IPS-20b (cell line): Measurements from ENCODE around the gene TRAK1.

ENCODE experiments used
- H3K27ac ChIP-seq: one replicate; pipeline ENCODE4 v1.5.1; 2013; ENCODE audit warnings: low read length
- H3K27me3 ChIP-seq: 2 replicates; pipeline ENCODE4 v1.6.1; 2013; ENCODE audit warnings: mild to moderate bottlenecking, low read length, inconsistent platforms; ENCODE audit not compliant: insufficient read depth
- H3K36me3 ChIP-seq: 2 replicates; pipeline ENCODE4 v1.6.1; 2013; ENCODE audit warnings: low read depth, mild to moderate bottlenecking, inconsistent platforms, low read length, moderate library complexity; ENCODE audit not compliant: insufficient read depth
- H3K4me1 ChIP-seq: 2 replicates; pipeline ENCODE4 v1.6.1; 2013; ENCODE audit warnings: mild to moderate bottlenecking, control low read depth, inconsistent platforms, low read length, moderate library complexity; ENCODE audit not compliant: insufficient read depth
- H3K4me3 ChIP-seq: 2 replicates; pipeline ENCODE4 v1.5.1; 2013; ENCODE audit warnings: mild to moderate bottlenecking, low read length, inconsistent platforms
- H3K9ac ChIP-seq: 2 replicates; pipeline ENCODE4 v1.6.1; 2013; ENCODE audit warnings: low read depth, mild to moderate bottlenecking, inconsistent platforms, low read length, moderate library complexity
- H3K9me3 ChIP-seq: 2 replicates; pipeline ENCODE4 v1.6.1; 2013; ENCODE audit warnings: mild to moderate bottlenecking, low read depth, low read length, inconsistent platforms; ENCODE audit not compliant: insufficient read depth

Gene TRAK1

GRCh38 chr3:42055291-42055690 lies 35.9 kb upstream of the TRAK1 start:
- no peaks in the 10 kb centered on the region for H3K9me3 ChIP-seq
- H3K27ac ChIP-seq = no peak overlapping the region
- H3K4me3 ChIP-seq = no peak overlapping the region
- H3K27me3 ChIP-seq = no peaks in the 10 kb centered on the region
- no peaks in the 10 kb centered on the region for H3K36me3 ChIP-seq
- H3K9ac ChIP-seq = no peak overlapping the region
- H3K4me1 ChIP-seq = peaks cover 33% of the 10 kb centered on the region; the same call in 1 of the 2 replicates

GRCh38 chr3:42056840-42057239 lies 34.3 kb upstream of the TRAK1 start:
- no peak overlapping the region for H3K27ac ChIP-seq
- no peaks in the 10 kb centered on the region for H3K36me3 ChIP-seq
- no peaks in the 10 kb centered on the region for H3K27me3 ChIP-seq
- H3K4me1 ChIP-seq = peaks cover 35% of the 10 kb centered on the region
- H3K9me3 ChIP-seq = no peaks in the 10 kb centered on the region
- 0 out of 2 replicates have a peak overlapping the region, but pooled peaks have one; percentile 7 for H3K4me3 ChIP-seq
- no peak overlapping the region for H3K9ac ChIP-seq

DNA sequence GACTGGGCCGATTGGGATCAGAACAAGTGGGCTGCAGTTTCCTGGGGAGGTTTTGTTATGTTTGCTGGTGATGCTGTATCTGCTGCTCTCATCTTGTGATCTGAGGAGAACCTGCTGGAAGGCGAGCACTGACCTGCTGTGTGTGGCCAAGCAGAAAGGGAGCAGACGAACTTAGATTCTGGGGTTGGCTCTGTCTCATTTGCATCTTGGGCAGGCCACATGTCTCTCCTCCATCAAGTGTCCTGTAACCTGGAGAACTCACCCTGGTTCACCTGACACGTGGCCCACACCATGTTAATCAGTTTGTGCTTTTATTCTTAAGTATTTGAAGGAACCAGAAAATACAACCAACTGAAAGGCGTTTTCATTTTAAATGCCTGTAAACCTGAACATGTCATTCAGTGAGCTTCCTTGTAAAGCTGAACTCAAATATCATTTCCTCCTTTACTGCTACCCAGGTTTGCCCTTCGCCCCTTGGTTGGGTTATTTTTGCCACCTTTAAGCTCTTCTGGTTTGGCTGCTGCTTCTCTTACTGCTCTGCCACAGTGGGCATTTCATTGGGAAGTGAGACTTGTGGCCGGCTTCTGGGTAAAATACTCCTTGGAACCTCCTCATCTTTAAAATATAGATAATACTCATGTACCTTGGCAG lies 33.5 kb upstream of the TRAK1 start:
- Histone ChIP-seq H3K4me3 (no peak overlapping the region), H3K4me1 (peaks cover 31% of the 10 kb centered on the region), H3K27me3 (no peaks in the 10 kb centered on the region), H3K9ac (no peak overlapping the region; the same call in 1 of the 2 replicates), H3K36me3 (no peaks in the 10 kb centered on the region), H3K27ac (no peak overlapping the region), H3K9me3 (no peaks in the 10 kb centered on the region)

GRCh38 chr3:42061025-42061712 lies 30.0 kb upstream of the TRAK1 start:
- Histone ChIP-seq H3K9ac (no peak overlapping the region), H3K27ac (no peak overlapping the region), H3K4me1 (peaks cover 32% of the 10 kb centered on the region), H3K36me3 (no peaks in the 10 kb centered on the region), H3K27me3 (no peaks in the 10 kb centered on the region), H3K4me3 (no peak overlapping the region), H3K9me3 (no peaks in the 10 kb centered on the region)

GRCh38 chr3:42061713-42062380 lies 29.3 kb upstream of the TRAK1 start:
- no peak overlapping the region for H3K9ac ChIP-seq

DNA sequence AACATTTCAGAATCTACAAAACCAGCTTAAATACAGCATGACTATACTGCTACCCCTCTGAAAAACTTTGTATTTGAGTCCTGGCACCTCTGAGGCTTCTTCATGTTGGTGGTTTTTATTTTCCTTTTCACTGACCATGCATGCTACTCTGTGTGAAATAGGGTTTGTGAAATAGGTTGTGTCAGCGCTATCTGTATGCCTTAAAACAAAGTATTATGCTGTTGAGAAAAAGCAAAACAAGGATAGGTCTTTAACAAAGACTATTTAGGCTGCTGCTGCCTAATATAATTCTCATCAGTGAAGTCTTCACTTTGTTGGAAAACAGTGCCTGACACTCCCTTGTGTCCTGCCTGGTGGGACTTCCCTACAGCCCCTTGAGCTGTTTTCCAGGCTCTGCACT lies 28.7 kb upstream of the TRAK1 start:
- Histone ChIP-seq H3K9ac (peak overlapping the region; percentile 19; the same call in 1 of the 2 replicates), H3K36me3 (no peaks in the 10 kb centered on the region), H3K4me3 (no peak overlapping the region), H3K27me3 (no peaks in the 10 kb centered on the region), H3K27ac (peak overlapping the region; percentile 16), H3K9me3 (no peaks in the 10 kb centered on the region), H3K4me1 (peaks cover 35% of the 10 kb centered on the region)

More at GRCh38 chr3:42061713-42062380, 29.3 kb upstream of the TRAK1 start:
- Histone ChIP-seq H3K4me3 (no peak overlapping the region), H3K27me3 (no peaks in the 10 kb centered on the region), H3K4me1 (peaks cover 33% of the 10 kb centered on the region), H3K36me3 (no peaks in the 10 kb centered on the region), H3K27ac (no peak overlapping the region), H3K9me3 (no peaks in the 10 kb centered on the region)

GRCh38 chr3:42063888-42064287 lies 27.3 kb upstream of the TRAK1 start:
- Histone ChIP-seq H3K27me3 (no peaks in the 10 kb centered on the region), H3K27ac (no peak overlapping the region), H3K9me3 (no peaks in the 10 kb centered on the region), H3K4me1 (peaks cover 33% of the 10 kb centered on the region), H3K36me3 (no peaks in the 10 kb centered on the region), H3K9ac (no peak overlapping the region), H3K4me3 (no peak overlapping the region)

GRCh38 chr3:42066516-42067181 lies 24.5 kb upstream of the TRAK1 start:
- H3K4me1 ChIP-seq = peaks cover 38% of the 10 kb centered on the region
- peak overlapping the region; percentile 11; the same call in 1 of the 2 replicates for H3K4me3 ChIP-seq
- H3K9ac ChIP-seq = peak overlapping the region; percentile 61; the same call in 1 of the 2 replicates
- H3K27ac ChIP-seq = peak overlapping the region; percentile 75
- H3K27me3 ChIP-seq = no peaks in the 10 kb centered on the region
- H3K36me3 ChIP-seq = no peaks in the 10 kb centered on the region
- H3K9me3 ChIP-seq = no peaks in the 10 kb centered on the region

- Histone ChIP-seq H3K36me3 (no peaks in the 10 kb centered on the region), H3K27ac (peak overlapping the region; percentile 75), H3K27me3 (no peaks in the 10 kb centered on the region), H3K9ac (peak overlapping the region; percentile 61; the same call in 1 of the 2 replicates), H3K4me1 (peaks cover 40% of the 10 kb centered on the region), H3K4me3 (no peak overlapping the region), H3K9me3 (no peaks in the 10 kb centered on the region)
These were observed 23.8 kb upstream of the TRAK1 start for GRCh38 chr3:42067326-42067725.

- no peaks in the 10 kb centered on the region for H3K36me3 ChIP-seq
- no peak overlapping the region for H3K27ac ChIP-seq
- H3K4me1 ChIP-seq = peaks cover 39% of the 10 kb centered on the region
- no peak overlapping the region for H3K9ac ChIP-seq
- H3K27me3 ChIP-seq = no peaks in the 10 kb centered on the region
- no peak overlapping the region for H3K4me3 ChIP-seq
- H3K9me3 ChIP-seq = no peaks in the 10 kb centered on the region
These were observed 22.7 kb upstream of the TRAK1 start for GRCh38 chr3:42068303-42069088.

GRCh38 chr3:42070089-42070488 lies 21.1 kb upstream of the TRAK1 start:
- Histone ChIP-seq H3K9me3 (no peaks in the 10 kb centered on the region), H3K27me3 (no peaks in the 10 kb centered on the region), H3K4me1 (peaks cover 39% of the 10 kb centered on the region), H3K9ac (no peak overlapping the region), H3K36me3 (no peaks in the 10 kb centered on the region), H3K4me3 (no peak overlapping the region), H3K27ac (no peak overlapping the region)
